Loucy (cell line): ENCODE data around the gene DDX52.

Source experiments
- H2AFZ ChIP-seq: fragments of 200-600 bp; sonication (generic); 2 replicates; pipeline ENCODE4 v1.6.0; 2016; ENCODE audit warnings: antibody characterized with exemption, mild to moderate bottlenecking, low read length, moderate library complexity
- H3F3A ChIP-seq: fragments of 200-600 bp; 2 replicates; pipeline ENCODE4 v1.6.0; 2016; ENCODE audit warnings: antibody characterized with exemption, low read depth, mild to moderate bottlenecking
- H3K27me3 ChIP-seq: fragments of 200-600 bp; sonication (generic); 2 replicates; pipeline ENCODE4 v1.6.1; 2014; ENCODE audit warnings: low read length, mild to moderate bottlenecking; ENCODE audit not compliant: insufficient read depth, poor library complexity, severe bottlenecking
- H3K36me3 ChIP-seq: fragments of 200-600 bp; sonication (generic); 2 replicates; pipeline ENCODE4 v1.6.1; 2016; ENCODE audit warnings: low read length; ENCODE audit not compliant: insufficient read depth
- H3K4me1 ChIP-seq: fragments of 200-600 bp; sonication (generic); 2 replicates; pipeline ENCODE4 v1.5.1; 2014; ENCODE audit warnings: low read length, mild to moderate bottlenecking; ENCODE audit not compliant: insufficient read depth, poor library complexity, severe bottlenecking
- H3K4me2 ChIP-seq: fragments of 200-600 bp; sonication (generic); 2 replicates; pipeline ENCODE4 v1.6.0; 2014; ENCODE audit warnings: antibody characterized with exemption, low read length, low read depth, mild to moderate bottlenecking; ENCODE audit not compliant: poor library complexity, severe bottlenecking
- H3K4me3 ChIP-seq: fragments of 200-600 bp; sonication (generic); 2 replicates; pipeline ENCODE4 v1.5.1; 2014; ENCODE audit warnings: low read length, mild to moderate bottlenecking, mixed read lengths; ENCODE audit not compliant: poor library complexity, severe bottlenecking
- H3K79me2 ChIP-seq: fragments of 200-600 bp; sonication (generic); 2 replicates; pipeline ENCODE4 v1.6.1; 2014; ENCODE audit warnings: low read length; ENCODE audit not compliant: insufficient read depth
- H3K9ac ChIP-seq: fragments of 200-600 bp; sonication (generic); 2 replicates; pipeline ENCODE4 v1.6.0; 2014; ENCODE audit warnings: mild to moderate bottlenecking, low read depth, low read length, moderate library complexity; ENCODE audit not compliant: poor library complexity, severe bottlenecking
- H3K9me2 ChIP-seq: fragments of 200-600 bp; sonication (generic); replicated peaks from 2 replicates; pipeline ENCODE4 v1.6.1; 2016; ENCODE audit warnings: low read depth, low read length, mixed read lengths
- H3K9me3 ChIP-seq: fragments of 200-600 bp; sonication (generic); 2 replicates; pipeline ENCODE4 v1.6.1; 2014; ENCODE audit warnings: mild to moderate bottlenecking, antibody characterized with exemption, low read length, low read depth; ENCODE audit not compliant: insufficient read depth
- H4K20me1 ChIP-seq: fragments of 200-600 bp; sonication (generic); 2 replicates; pipeline ENCODE4 v1.6.0; 2014; ENCODE audit warnings: antibody characterized with exemption, low read length, mild to moderate bottlenecking; ENCODE audit not compliant: insufficient read depth, poor library complexity, severe bottlenecking
- CTCF ChIP-seq: fragments of 200-600 bp; sonication (generic); conservative IDR thresholded peaks from 2 replicates; pipeline ENCODE4 v1.5.1; 2014; ENCODE audit warnings: mild to moderate bottlenecking, antibody characterized with exemption, low read length
- EZH2phosphoT487 ChIP-seq: fragments of 200-600 bp; IDR thresholded peaks from 2 replicates; pipeline ENCODE4 v1.6.1; 2018; ENCODE audit warnings: antibody characterized with exemption, mild to moderate bottlenecking, moderate library complexity, borderline replicate concordance

Gene DDX52

GRCh38 chr17:37605813-37606505 lies 37.3 kb downstream of the DDX52 start:
- peak overlapping the region; percentile 86 for H3K4me2 ChIP-seq
- no peak overlapping the region for H2AFZ ChIP-seq
- H4K20me1 ChIP-seq: peaks cover 44% of the 10 kb centered on the region
- H3K4me3 ChIP-seq: peak overlapping the region; percentile 94
- TF ChIP-seq EZH2phosphoT487: no peak
- TF ChIP-seq CTCF: no peak
- peaks cover 49% of the 10 kb centered on the region for H3K4me1 ChIP-seq
- peaks cover 28% of the 10 kb centered on the region for H3F3A ChIP-seq
- H3K79me2 ChIP-seq: peaks cover 69% of the 10 kb centered on the region
- no peaks in the 10 kb centered on the region for H3K27me3 ChIP-seq
- H3K9me3 ChIP-seq: peaks cover 6% of the 10 kb centered on the region
- no peaks in the 10 kb centered on the region for H3K9me2 ChIP-seq
- H3K36me3 ChIP-seq: no peaks in the 10 kb centered on the region
- H3K9ac ChIP-seq: peak overlapping the region; percentile 96

GRCh38 chr17:37605081-37605480 lies 38.2 kb downstream of the DDX52 start:
- no peaks in the 10 kb centered on the region for H3K9me2 ChIP-seq
- H3K4me1 ChIP-seq: peaks cover 44% of the 10 kb centered on the region
- TF ChIP-seq CTCF (no peak), EZH2phosphoT487 (no peak)
- peaks cover 6% of the 10 kb centered on the region for H3K9me3 ChIP-seq
- no peak overlapping the region for H2AFZ ChIP-seq
- peaks cover 52% of the 10 kb centered on the region for H4K20me1 ChIP-seq
- H3K79me2 ChIP-seq: peaks cover 75% of the 10 kb centered on the region
- peaks cover 28% of the 10 kb centered on the region for H3F3A ChIP-seq
- peak overlapping the region; percentile 62 for H3K9ac ChIP-seq
- H3K4me3 ChIP-seq: peak overlapping the region; percentile 94
- no peaks in the 10 kb centered on the region for H3K27me3 ChIP-seq
- H3K4me2 ChIP-seq: peak overlapping the region; percentile 86
- H3K36me3 ChIP-seq: no peaks in the 10 kb centered on the region

- no peaks in the 10 kb centered on the region for H3K27me3 ChIP-seq
These were observed 38.7 kb downstream of the DDX52 start for GRCh38 chr17:37604556-37604955.

More at GRCh38 chr17:37604556-37604955, 38.7 kb downstream of the DDX52 start:
- H3K79me2 ChIP-seq: peaks cover 75% of the 10 kb centered on the region
- no peaks in the 10 kb centered on the region for H3K9me2 ChIP-seq
- peak overlapping the region; percentile 94 for H3K4me3 ChIP-seq
- H3F3A ChIP-seq: peaks cover 25% of the 10 kb centered on the region
- H3K9me3 ChIP-seq: peaks cover 6% of the 10 kb centered on the region
- H2AFZ ChIP-seq: no peak overlapping the region
- H3K9ac ChIP-seq: peak overlapping the region; percentile 62
- peak overlapping the region; percentile 86 for H3K4me2 ChIP-seq
- no peaks in the 10 kb centered on the region; the same call in 1 of the 2 replicates for H3K36me3 ChIP-seq
- peaks cover 53% of the 10 kb centered on the region for H4K20me1 ChIP-seq
- H3K4me1 ChIP-seq: peaks cover 39% of the 10 kb centered on the region
- TF ChIP-seq EZH2phosphoT487 (no peak), CTCF (no peak)
